ENCODE measurements around the gene PATL2. TPM values are rescaled to one million over a fixed set of nuclear protein-coding genes. Genes with fewer than 3 reads are reported as not detected.
A peak's percentile ranks its signal among the peaks of the same experiment; 100 is the strongest.
"Not testable (repeated sequence)": the region's sequence is repeated elsewhere in the genome, so short reads cannot be mapped to it uniquely, and the experiment has no call there.

Gene PATL2
- total RNA-seq, 1 donor from 2014 or later: 11.1 TPM

GRCh38 chr15:44646460-44646859 is 64.7 kb downstream of the PATL2 start:
- DNase-seq (ENCODE audit: low spot score): no peak
- Mint-ChIP-seq H3K27ac (peak overlapping the region; percentile 78), H3K4me3 (peak overlapping the region; percentile 25), H3K27me3 (ENCODE audit: insufficient read depth) (no peaks in the 10 kb centered on the region), H3K36me3 (ENCODE audit: low read depth) (peaks cover 59% of the 10 kb centered on the region), H3K4me1 (ENCODE audit: low read depth) (peaks cover 45% of the 10 kb centered on the region), H3K9me3 (peaks cover 16% of the 10 kb centered on the region)
- intact Hi-C loops (cut with micrococcal nuclease): loop anchor here (2.0 kb wide), 2 partner anchors 14 kb away; no protein-coding TSS in a partner anchor

- no peak overlapping the region for H3K27ac Mint-ChIP-seq
Observed at GRCh38 chr15:44641651-44642050, 69.5 kb downstream of the PATL2 start.

GRCh38 chr15:44636976-44637375 is 74.1 kb downstream of the PATL2 start:
- H3K36me3 Mint-ChIP-seq (ENCODE audit: low read depth): peaks cover 38% of the 10 kb centered on the region
- intact Hi-C loops (cut with micrococcal nuclease): no loop called here
- H3K9me3 Mint-ChIP-seq: peaks cover 4% of the 10 kb centered on the region
- H3K4me3 Mint-ChIP-seq: no peak overlapping the region
- no peaks in the 10 kb centered on the region for H3K27me3 Mint-ChIP-seq (ENCODE audit: insufficient read depth)
- no peak overlapping the region for H3K27ac Mint-ChIP-seq
- H3K4me1 Mint-ChIP-seq (ENCODE audit: low read depth): peaks cover 21% of the 10 kb centered on the region
- DNase-seq (ENCODE audit: low spot score): no peak

More at GRCh38 chr15:44641651-44642050, 69.5 kb downstream of the PATL2 start:
- intact Hi-C loops (cut with micrococcal nuclease): no loop called here
- Mint-ChIP-seq H3K27me3 (ENCODE audit: insufficient read depth) (no peaks in the 10 kb centered on the region), H3K36me3 (ENCODE audit: low read depth) (peaks cover 50% of the 10 kb centered on the region), H3K9me3 (peaks cover 10% of the 10 kb centered on the region), H3K4me3 (no peak overlapping the region), H3K4me1 (ENCODE audit: low read depth) (peaks cover 38% of the 10 kb centered on the region)
- no peak for DNase-seq (ENCODE audit: low spot score)

GRCh38 chr15:44633603-44634002 is 77.5 kb downstream of the PATL2 start:
- H3K4me3 Mint-ChIP-seq: peak overlapping the region; percentile 74
- H3K27me3 Mint-ChIP-seq (ENCODE audit: insufficient read depth): no peaks in the 10 kb centered on the region
- H3K4me1 Mint-ChIP-seq (ENCODE audit: low read depth): peaks cover 20% of the 10 kb centered on the region
- H3K36me3 Mint-ChIP-seq (ENCODE audit: low read depth): peaks cover 42% of the 10 kb centered on the region
- peaks cover 4% of the 10 kb centered on the region for H3K9me3 Mint-ChIP-seq
- DNase-seq (ENCODE audit: low spot score): no peak
- peak overlapping the region; percentile 96 for H3K27ac Mint-ChIP-seq
- intact Hi-C loops (cut with micrococcal nuclease): loop anchor here (1.0 to 2.0 kb wide), 7 partner anchors 13 to 105 kb away; partner anchors contain the start of genes B2M and PATL2

GRCh38 chr15:44625286-44625685 is 85.8 kb downstream of the PATL2 start:
- DNase-seq (ENCODE audit: low spot score); H3K9me3 Mint-ChIP-seq; H3K4me3 Mint-ChIP-seq; H3K27me3 Mint-ChIP-seq (ENCODE audit: insufficient read depth); H3K4me1 Mint-ChIP-seq (ENCODE audit: low read depth); intact Hi-C loops (cut with micrococcal nuclease): not testable (repeated sequence)
- Mint-ChIP-seq H3K27ac (peak overlapping the region; percentile 59), H3K36me3 (ENCODE audit: low read depth) (peaks cover 50% of the 10 kb centered on the region)

- intact Hi-C loops (cut with micrococcal nuclease): no loop called here
- Mint-ChIP-seq H3K27ac (peak overlapping the region; percentile 65), H3K4me3 (no peak overlapping the region), H3K36me3 (ENCODE audit: low read depth) (peaks cover 46% of the 10 kb centered on the region), H3K27me3 (ENCODE audit: insufficient read depth) (no peaks in the 10 kb centered on the region), H3K9me3 (no peaks in the 10 kb centered on the region), H3K4me1 (ENCODE audit: low read depth) (peaks cover 8% of the 10 kb centered on the region)
- DNase-seq (ENCODE audit: low spot score): no peak
Observed at GRCh38 chr15:44623178-44623577, 87.9 kb downstream of the PATL2 start.

- no peak for DNase-seq (ENCODE audit: low spot score)
- H3K27ac Mint-ChIP-seq: no peak overlapping the region
- no peaks in the 10 kb centered on the region for H3K27me3 Mint-ChIP-seq (ENCODE audit: insufficient read depth)
- no peak overlapping the region for H3K4me3 Mint-ChIP-seq
- H3K9me3 Mint-ChIP-seq: no peaks in the 10 kb centered on the region
- intact Hi-C loops (cut with micrococcal nuclease): no loop called here
- peaks cover 8% of the 10 kb centered on the region for H3K4me1 Mint-ChIP-seq (ENCODE audit: low read depth)
- H3K36me3 Mint-ChIP-seq (ENCODE audit: low read depth): peaks cover 44% of the 10 kb centered on the region
Observed at GRCh38 chr15:44620081-44620480, 91.0 kb downstream of the PATL2 start.

- intact Hi-C loops (cut with micrococcal nuclease): no loop called here
Observed at GRCh38 chr15:44616974-44617373, 94.1 kb downstream of the PATL2 start.

More at GRCh38 chr15:44616974-44617373, 94.1 kb downstream of the PATL2 start:
- no peaks in the 10 kb centered on the region for H3K9me3 Mint-ChIP-seq
- no peak for DNase-seq (ENCODE audit: low spot score)
- H3K4me3 Mint-ChIP-seq: no peak overlapping the region
- no peak overlapping the region for H3K27ac Mint-ChIP-seq
- H3K4me1 Mint-ChIP-seq (ENCODE audit: low read depth): no peaks in the 10 kb centered on the region
- no peaks in the 10 kb centered on the region for H3K27me3 Mint-ChIP-seq (ENCODE audit: insufficient read depth)
- peaks cover 47% of the 10 kb centered on the region for H3K36me3 Mint-ChIP-seq (ENCODE audit: low read depth)

Other genes with a start within 250 kb of the PATL2 start
- gene EIF3J, start 174.2 kb downstream of the PATL2 start, total RNA-seq: 163 and 168 TPM in 2 replicates
- gene SPG11, start 47.7 kb downstream of the PATL2 start, total RNA-seq: 65.2 and 70.4 TPM in 2 replicates
- 4,313 and 4,559 TPM in 2 replicates for gene B2M, start 194 bp upstream of the PATL2 start, total RNA-seq
- 43.8 and 46.4 TPM in 2 replicates for gene TRIM69, start 25.2 kb upstream of the PATL2 start, total RNA-seq
- gene TERB2, start 245.4 kb upstream of the PATL2 start, total RNA-seq: not detected in 2 replicates